HepG2 (cell line): ENCODE data around the gene ABCC1. TPM values are rescaled to one million over a fixed set of nuclear protein-coding genes. Genes with fewer than 3 reads are reported as not detected.
A peak's percentile ranks its signal among the peaks of the same experiment; 100 is the strongest.

Source experiments
- ATAC-seq: fragments of 200-7000 bp; cut with Tn5 transposase; 3 replicates; pipeline ENCODE4 v1.9.1; 2020; ENCODE audit warnings: mild to moderate bottlenecking, moderate library complexity
- BruUV-seq: library from RNA; stranded (reverse); fragments of 400-500 nt; replicated peaks from 2 replicates; lab custom pipeline; 2021; lab: Mats Ljungman, UMichigan
- CTCF ChIA-PET: fragments of 300-600 bp; formaldehyde crosslinking; extraction: SDS; loops from one replicate; lab custom pipeline; 2021; ENCODE audit warnings: low total read pairs, inconsistent platforms, low intra/inter-chr PET ratio; lab: Yijun Ruan, JAX
- POLR2A ChIA-PET: fragments of 350-600 bp; sonication (Branson Sonifier 250); formaldehyde crosslinking; loops from one replicate; lab custom pipeline; 2020; ENCODE audit warnings: antibody characterized with exemption, inconsistent platforms; lab: Yijun Ruan, JAX
- DNase-seq: peaks from one replicate; pipeline ENCODE4 v3.0.0-alpha.2; 2015; ENCODE audit warnings: low spot score
- FAIRE-seq: peaks from 3 replicates; lab custom pipeline; 2011; peaks lifted over from hg19 to GRCh38; lab: Jason Lieb, UNC
- H2AFZ ChIP-seq: one replicate; pipeline ENCODE4 v1.6.1; 2011; ENCODE audit warnings: low read length, inconsistent platforms
- H3K27ac ChIP-seq: fragments of 300-600 bp; 3 replicates; pipeline ENCODE4 v1.8.0; 2011; ENCODE audit warnings: mixed run types, mild to moderate bottlenecking, mixed read lengths, low read length, inconsistent platforms; ENCODE audit not compliant: insufficient read depth; ENCODE audit errors: extremely low read length
- H3K27me3 ChIP-seq, 2 experiments: fragments of 200-600 bp in 1 of 2; 2 replicates in 1 of 2; 3 replicates in 1 of 2; pipeline versions ENCODE4 v1.6.0 to v1.8.0; 2011; ENCODE audit warnings: low read length in 2 of 2, mild to moderate bottlenecking in 2 of 2, moderate library complexity in 2 of 2, inconsistent platforms in 1 of 2; ENCODE audit not compliant: insufficient read depth in 2 of 2, control insufficient read depth in 1 of 2
- H3K36me3 ChIP-seq, 2 experiments: fragments of 200-600 bp in 1 of 2; replicated peaks in 1 of 2; 2 replicates in 1 of 2; 3 replicates in 1 of 2; pipeline versions ENCODE4 v1.5.1 to v1.8.0; 2011; ENCODE audit warnings: low read length in 2 of 2, inconsistent platforms in 1 of 2; ENCODE audit not compliant: insufficient read depth in 2 of 2, control insufficient read depth in 1 of 2
- H3K4me1 ChIP-seq: 2 replicates; pipeline ENCODE4 v1.5.1; 2012; ENCODE audit warnings: low read length, inconsistent platforms; ENCODE audit not compliant: insufficient read depth
- H3K4me2 ChIP-seq: 2 replicates; pipeline ENCODE4 v1.6.0; 2011; ENCODE audit warnings: low read depth, low read length, inconsistent platforms
- H3K4me3 ChIP-seq, 3 experiments: fragments of 200-600 bp in 1 of 3; sonication (generic), shearing (Covaris generic) in 1 of 3; replicated peaks in 1 of 3; 2 replicates each; pipeline ENCODE4 v1.5.1; 2011 to 2016; ENCODE audit warnings: low read length in 3 of 3, inconsistent platforms in 2 of 3, low read depth in 2 of 3, mild to moderate bottlenecking in 2 of 3, control low read depth in 1 of 3, mixed read lengths in 1 of 3; ENCODE audit not compliant: insufficient read depth in 1 of 3
- H3K79me2 ChIP-seq: one replicate; pipeline ENCODE4 v1.6.1; 2011; ENCODE audit warnings: low read length, inconsistent platforms; ENCODE audit not compliant: insufficient read depth
- H3K9ac ChIP-seq: 2 replicates; pipeline ENCODE4 v1.6.0; 2011; ENCODE audit warnings: mild to moderate bottlenecking, low read depth, low read length, inconsistent platforms; ENCODE audit not compliant: insufficient read depth
- H3K9me3 ChIP-seq: 2 replicates; pipeline ENCODE4 v1.5.1; 2012; ENCODE audit warnings: mild to moderate bottlenecking, low read length
- H4K20me1 ChIP-seq: 2 replicates; pipeline ENCODE4 v1.6.0; 2011; ENCODE audit warnings: inconsistent platforms, mild to moderate bottlenecking, low read length, moderate library complexity; ENCODE audit not compliant: insufficient read depth
- ATF4 ChIP-seq, 2 experiments: fragments of 450-650 bp in 1 of 2; sonication (generic) in 1 of 2; formaldehyde crosslinking; IDR thresholded peaks; 2 replicates each; pipeline versions ENCODE4 v1.5.0 to v1.8.0; 2020 to 2022; ENCODE audit warnings: mild to moderate bottlenecking in 1 of 2, missing genetic modification reagents in 1 of 2
- BHLHE40 ChIP-seq: IDR thresholded peaks from 2 replicates; pipeline ENCODE4 v1.6.1; 2011; ENCODE audit warnings: low read length, improper control_type of control experiment
- FOXM1 ChIP-seq: sonication (generic); formaldehyde crosslinking; IDR thresholded peaks from 2 replicates; pipeline ENCODE4 v1.5.0; 2020; ENCODE audit warnings: missing genetic modification reagents
- GFI1 ChIP-seq: sonication (generic); formaldehyde crosslinking; IDR thresholded peaks from 2 replicates; pipeline ENCODE4 v1.5.0; 2020; ENCODE audit warnings: missing genetic modification reagents, mild to moderate bottlenecking, borderline replicate concordance
- GLI4 ChIP-seq: sonication (generic); formaldehyde crosslinking; IDR thresholded peaks from 2 replicates; pipeline ENCODE4 v1.5.1; 2020; ENCODE audit warnings: missing genetic modification reagents, mild to moderate bottlenecking, moderate library complexity, borderline replicate concordance
- ISL2 ChIP-seq: sonication (generic); formaldehyde crosslinking; IDR thresholded peaks from 2 replicates; pipeline ENCODE4 v1.5.0; 2020; ENCODE audit warnings: missing genetic modification reagents
- JUNB ChIP-seq: sonication (generic); formaldehyde crosslinking; IDR thresholded peaks from 2 replicates; pipeline ENCODE4 v1.8.0; 2022; ENCODE audit warnings: missing genetic modification reagents, mild to moderate bottlenecking, borderline replicate concordance
- MBNL3 ChIP-seq: fragments of 250-450 bp; sonication (Bioruptor Pico); conservative IDR thresholded peaks from 2 replicates; pipeline ENCODE4 v1.8.0; 2022; ENCODE audit warnings: mild to moderate bottlenecking, inconsistent platforms
- MED1 ChIP-seq: sonication (generic); formaldehyde crosslinking; IDR thresholded peaks from 2 replicates; pipeline ENCODE4 v1.4.0; 2020; ENCODE audit warnings: missing genetic modification reagents
- NPAS2 ChIP-seq: sonication (generic); formaldehyde crosslinking; IDR thresholded peaks from 2 replicates; pipeline ENCODE4 v1.8.0; 2022; ENCODE audit warnings: mild to moderate bottlenecking, missing genetic modification reagents, borderline replicate concordance
- RARA ChIP-seq: IDR thresholded peaks from 2 replicates; pipeline ENCODE4 v1.6.1; 2016; ENCODE audit warnings: missing genetic modification reagents, missing compliant biosample characterization
- SOX6 ChIP-seq, 2 experiments: fragments of 450-650 bp in 1 of 2; sonication (generic) in 1 of 2; formaldehyde crosslinking in 1 of 2; IDR thresholded peaks; 2 replicates each; pipeline versions ENCODE4 v1.4.0 to v1.6.1; 2017 to 2020; ENCODE audit warnings: antibody characterized with exemption in 1 of 2, mild to moderate bottlenecking in 1 of 2, missing genetic modification reagents in 1 of 2
- TP53 ChIP-seq: sonication (generic); formaldehyde crosslinking; conservative IDR thresholded peaks from 2 replicates; pipeline ENCODE4 v1.4.0; 2020; ENCODE audit warnings: missing genetic modification reagents
- ZBTB7B ChIP-seq: sonication (generic); formaldehyde crosslinking; IDR thresholded peaks from 2 replicates; pipeline ENCODE4 v1.4.0; 2020; ENCODE audit warnings: missing genetic modification reagents
- ZNF644 ChIP-seq: IDR thresholded peaks from 2 replicates; pipeline ENCODE4 v1.6.1; 2016; ENCODE audit warnings: low read depth
- ZNF646 ChIP-seq: sonication (generic); formaldehyde crosslinking; IDR thresholded peaks from 2 replicates; pipeline ENCODE4 v1.9.0; 2021; ENCODE audit warnings: mild to moderate bottlenecking, missing genetic modification reagents
- WGBS: methylation state at CpG from one replicate; pipeline ENCODE4 v1.1.6; 2017; ENCODE audit warnings: low lambda C conversion rate; 5-methylcytosine and 5-hydroxymethylcytosine counted together
- in situ Hi-C: cut with HindIII; loops from 2 replicates; pipeline ENCODE4 v1.10.0; 2017; ENCODE audit warnings: low pct_unique_long_range_greater_than_20kb; ENCODE audit not compliant: extremely low pct_ligation_motif_present
- intact Hi-C: fragments of 100-400 bp; cut with micrococcal nuclease; formaldehyde crosslinking; loops from one replicate; pipeline ENCODE4 v1.10.0; 2022; ENCODE audit not compliant: unreplicated experiment
- polyA plus RNA-seq, 8 experiments: library from polyadenylated mRNA; depleted of rRNA in 3 of 8; stranded (reverse) in 7 of 8; unstranded in 1 of 8; fragments of >200 nt; fragmentation: Illumina TruSeq in 4 of 8; extraction: Trizol in 4 of 8; gene quantifications; 2 replicates each; pipeline versions ENCODE4 v1.2.1 to v1.2.3, GENCODE V29; 2011 to 2016; ENCODE audit warnings: low read depth in 4 of 8, missing spikeins in 1 of 8, mixed read lengths in 1 of 8; ENCODE audit not compliant: insufficient read depth in 1 of 8
- total RNA-seq, 5 experiments: library from RNA; depleted of rRNA; stranded (reverse); fragments of >200 nt; fragmentation: Illumina TruSeq; extraction: Trizol; gene quantifications; 2 replicates each; pipeline ENCODE4 v1.2.3, GENCODE V29; 2016; ENCODE audit warnings: low read depth in 1 of 5

The ABCC1 gene
- total and polyA plus RNA-seq, 2 of the 13 experiments (the other 11 are each of a cell fraction or from before 2014, with no cell fraction given) = 13.0 to 30.6 TPM

- intact Hi-C loops (loop anchor here (5.0 kb wide), 1 partner anchor 49 kb away; no protein-coding TSS in a partner anchor), in situ Hi-C loops (no loop called here)
- DNase-seq (peak; percentile 91), FAIRE-seq (no peak), ATAC-seq (peak; percentile 41)
- peak overlapping the region; percentile 51 for H3K4me2 ChIP-seq
- POLR2A ChIA-PET = interaction anchor here (0.9 to 3.9 kb wide), 6 partner anchors 47 to 71 kb away, joined by 3 to 22 read pairs (median 4); partner anchors contain the start of gene CEP20
- H3K9ac ChIP-seq = peak overlapping the region; percentile 25; the same call in 1 of the 2 replicates
- peak overlapping the region in 1 of 3 experiments; percentile 24; a peak in 1 of 6 replicates for H3K4me3 ChIP-seq
- no peaks in the 10 kb centered on the region; a peak in 1 of 5 replicates for H3K27me3 ChIP-seq
- WGBS = 4% methylated on average over 10 of the region's 10 CpGs
- H3K36me3 ChIP-seq = no peaks in the 10 kb centered on the region
- CTCF ChIA-PET = no interaction called here
- peaks cover 20% of the 10 kb centered on the region for H3K79me2 ChIP-seq
- no peaks in the 10 kb centered on the region for H3K9me3 ChIP-seq
- no TSS peak for BruUV-seq
- H2AFZ ChIP-seq = no peak overlapping the region
- peaks cover 49% of the 10 kb centered on the region for H3K4me1 ChIP-seq
- no peak overlapping the region for H3K27ac ChIP-seq
- peaks cover 4% of the 10 kb centered on the region; the same call in 1 of the 2 replicates for H4K20me1 ChIP-seq
- TF ChIP-seq MBNL3 (CRISPR knock-in tag) (no peak), TP53 (CRISPR knock-in tag) (no peak), JUNB (CRISPR knock-in tag) (peak; percentile 32; the same call in 1 of the 2 replicates), GFI1 (CRISPR knock-in tag) (0 out of 2 replicates have a peak, but pooled peaks have one; percentile 45), ATF4 (CRISPR knock-in tag; IDR thresholded peaks at IDR 0.05) (0 out of 4 replicates have a peak, but pooled peaks of 1 of the 2 experiments have one; percentile 1), BHLHE40 (peak; percentile 24; the same call in 1 of the 2 replicates), ZNF646 (CRISPR knock-in tag) (no peak), MED1 (CRISPR knock-in tag) (0 out of 2 replicates have a peak, but pooled peaks have one; percentile 5), RARA (CRISPR knock-in tag) (peak; percentile 50), FOXM1 (CRISPR knock-in tag) (no peak), NPAS2 (CRISPR knock-in tag) (no peak), ISL2 (CRISPR knock-in tag) (peak; percentile 22; the same call in 1 of the 2 replicates), SOX6 (IDR thresholded peaks at IDR 0.05) (no peak), SOX6 (CRISPR knock-in tag; IDR thresholded peaks at IDR 0.05) (peak; percentile 70; the same call in 1 of the 2 replicates), GLI4 (CRISPR knock-in tag) (peak; percentile 60; the same call in 1 of the 2 replicates), ZBTB7B (CRISPR knock-in tag) (no peak), ZNF644 (CRISPR knock-in tag) (peak; percentile 20; the same call in 1 of the 2 replicates)
Observed at GRCh38 chr16:15946257-15947044, 3.0 kb upstream of the ABCC1 start.
